Endometrial microvascular endothelial cells (primary cell): ENCODE results near the gene CRYBA4. TPM values are rescaled to one million over a fixed set of nuclear protein-coding genes. Genes with fewer than 3 reads are reported as not detected.

ENCODE experiments used
- in situ Hi-C: cut with HindIII; loops from 2 replicates; pipeline ENCODE4 v1.10.0; 2017; ENCODE audit warnings: low sequenced_read_pairs, low pct_unique_long_range_greater_than_20kb; ENCODE audit errors: inconsistent ontology term
- total RNA-seq: library from RNA; depleted of rRNA; stranded (reverse); fragments of >200 nt; gene quantifications from one replicate; pipeline ENCODE4 v1.2.3, GENCODE V29; 2015; ENCODE audit errors: inconsistent ontology term

CRYBA4 gene
- total RNA-seq, 1 donor from 2014 or later, result not detected

DNA sequence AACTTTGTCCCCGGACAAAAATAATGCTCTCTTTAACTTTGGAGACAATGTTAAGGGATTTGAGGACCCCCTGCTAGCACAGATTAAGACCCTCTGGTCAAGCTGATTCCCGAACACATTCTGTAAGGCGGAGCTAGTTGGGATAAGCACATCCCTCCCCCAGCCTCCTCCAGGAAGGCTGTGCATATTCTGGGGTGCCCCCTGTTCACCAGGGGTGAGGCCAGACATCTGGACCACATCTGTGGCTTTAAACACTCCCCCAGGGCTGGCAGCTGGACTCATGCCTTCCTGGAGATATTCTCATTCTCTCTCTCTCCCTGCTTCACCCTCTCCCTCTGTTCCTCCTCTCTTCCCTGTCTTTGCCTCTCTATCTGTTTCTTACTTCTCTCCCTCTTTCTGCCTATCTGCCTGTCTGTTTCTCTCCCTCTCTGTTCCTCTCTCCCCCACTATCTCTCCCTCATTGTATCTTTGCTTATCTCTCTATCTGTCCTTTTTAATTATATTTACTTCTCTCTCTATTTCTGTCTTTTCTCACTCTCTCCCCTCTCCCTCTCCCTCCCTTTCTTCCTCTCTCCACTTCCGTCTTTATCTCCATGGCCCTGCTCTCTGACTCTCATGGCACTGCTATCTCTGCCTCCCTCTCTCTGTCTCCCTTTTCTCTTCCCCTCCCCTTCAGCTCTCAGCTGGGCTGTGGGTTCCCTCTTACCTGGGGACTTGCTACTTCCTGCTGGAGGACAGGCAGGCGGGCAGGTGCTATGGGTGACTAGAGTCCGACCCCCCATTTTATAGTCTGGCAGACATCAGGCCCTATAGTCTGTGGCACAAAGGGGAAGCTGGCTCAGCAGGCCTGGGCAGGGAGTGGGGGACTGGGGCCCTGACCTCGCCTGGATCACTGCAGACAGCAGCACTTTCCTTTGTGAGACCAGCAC, 4.2 kb upstream of the CRYBA4 start, which contains the start of gene CRYBB1:
Gene CRYBB1, minus strand, starts transcription at position 757 of the 929 bp plus-strand sequence. CDS start 1,708 bp downstream, outside the sequence.
- in situ Hi-C loops, result no loop called here

DNA sequence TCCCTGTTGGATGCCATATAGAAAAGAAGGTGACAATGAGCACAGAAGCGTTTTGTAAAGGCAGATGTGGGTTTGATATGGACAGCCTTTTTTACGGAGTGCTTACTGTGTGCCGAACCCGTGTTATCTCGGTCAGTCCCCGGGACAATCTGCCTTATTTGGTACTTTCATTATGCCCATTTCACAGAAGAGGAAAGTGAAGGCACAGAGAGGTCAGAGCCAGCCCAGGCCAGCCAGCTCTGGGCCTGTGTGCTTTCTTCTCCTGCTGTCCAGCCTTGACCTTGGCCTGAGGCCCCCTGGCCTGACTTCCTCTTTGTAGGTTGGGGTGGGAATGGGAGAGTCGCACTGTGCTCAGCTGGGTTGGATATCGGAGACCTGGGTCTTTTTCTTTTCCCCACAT, 3.3 kb upstream of the CRYBA4 start:
- in situ Hi-C loops, result no loop called here

DNA sequence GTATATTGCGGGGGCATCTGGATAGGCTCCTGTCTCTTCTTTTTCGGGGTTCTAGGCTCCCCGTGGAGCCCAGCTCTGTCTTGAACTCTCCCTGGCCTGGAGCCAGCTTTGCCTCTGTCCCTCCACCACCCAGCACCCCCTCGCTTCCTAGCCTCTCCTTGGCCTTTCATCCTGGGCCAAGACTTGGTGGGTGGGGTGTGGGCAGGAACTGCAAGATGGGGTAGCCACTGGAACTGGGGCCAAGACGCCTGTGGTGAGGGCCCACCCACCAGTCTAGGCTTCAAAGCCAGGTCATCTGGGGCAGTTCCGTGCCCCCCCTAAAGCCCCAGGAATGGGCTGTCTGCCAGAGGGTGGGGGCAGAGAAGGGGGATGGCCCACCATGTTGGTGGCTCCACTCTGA, 2.3 kb upstream of the CRYBA4 start:
- in situ Hi-C loops, result no loop called here

DNA sequence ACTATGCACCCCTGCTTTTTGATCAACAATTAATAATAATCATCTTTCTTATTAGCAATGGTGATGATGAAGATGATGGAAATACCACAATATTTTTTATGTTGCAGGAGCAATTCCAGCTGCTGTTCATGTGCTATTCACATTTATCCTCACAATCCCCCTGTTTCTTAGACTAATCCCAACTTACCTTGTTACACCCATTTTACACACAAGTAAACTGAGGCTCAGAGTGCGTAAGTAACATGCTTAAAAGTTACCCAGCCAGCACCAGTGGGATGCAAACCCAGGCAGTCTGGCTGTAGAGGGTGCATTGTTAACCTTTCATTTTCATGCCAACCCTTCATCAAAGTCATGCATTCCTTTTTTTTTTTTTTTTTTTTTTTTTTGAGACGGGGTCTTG, 1.6 kb upstream of the CRYBA4 start:
- in situ Hi-C loops, result no loop called here

DNA sequence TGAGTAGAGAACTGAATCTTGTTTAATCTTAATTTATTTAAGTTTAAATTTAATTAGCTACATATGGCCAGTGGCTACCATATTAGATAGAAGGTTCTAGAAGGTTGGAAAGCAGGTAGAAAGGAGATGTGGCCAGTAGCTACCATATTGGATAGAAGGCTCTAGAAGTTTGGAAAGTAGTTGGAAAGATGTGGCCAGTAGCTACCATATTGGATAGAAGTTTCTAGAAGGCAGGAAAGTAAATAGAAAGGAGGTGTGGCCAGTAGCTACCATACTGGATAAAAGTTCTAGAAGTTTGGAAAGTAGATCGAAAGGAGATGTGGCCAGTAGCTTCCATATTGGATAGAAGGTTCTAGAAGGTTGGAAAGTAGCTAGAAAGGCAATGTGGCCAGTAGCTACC, 2.2 kb downstream of the CRYBA4 start:
- in situ Hi-C loops, result no loop called here

DNA sequence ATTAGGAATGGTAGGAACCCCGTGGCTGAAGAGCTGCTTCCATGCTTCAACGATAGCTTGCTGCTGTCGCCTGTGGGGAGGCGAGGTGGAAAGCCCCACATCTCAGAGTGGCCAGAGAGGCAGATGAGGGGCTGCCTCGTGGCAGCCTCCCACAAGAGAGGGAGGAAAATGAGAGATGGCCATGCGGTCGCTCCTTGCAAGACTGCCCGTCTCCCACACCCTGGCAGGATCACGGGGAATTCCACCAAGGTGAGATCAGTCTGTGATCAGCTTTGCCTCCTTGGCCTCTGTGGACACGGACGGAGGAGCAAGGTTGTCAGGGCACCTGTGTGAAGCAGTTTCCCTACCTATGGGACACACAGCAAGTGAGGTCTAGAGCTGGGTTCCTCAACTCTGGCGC, 3.0 kb downstream of the CRYBA4 start:
- in situ Hi-C loops, result no loop called here

DNA sequence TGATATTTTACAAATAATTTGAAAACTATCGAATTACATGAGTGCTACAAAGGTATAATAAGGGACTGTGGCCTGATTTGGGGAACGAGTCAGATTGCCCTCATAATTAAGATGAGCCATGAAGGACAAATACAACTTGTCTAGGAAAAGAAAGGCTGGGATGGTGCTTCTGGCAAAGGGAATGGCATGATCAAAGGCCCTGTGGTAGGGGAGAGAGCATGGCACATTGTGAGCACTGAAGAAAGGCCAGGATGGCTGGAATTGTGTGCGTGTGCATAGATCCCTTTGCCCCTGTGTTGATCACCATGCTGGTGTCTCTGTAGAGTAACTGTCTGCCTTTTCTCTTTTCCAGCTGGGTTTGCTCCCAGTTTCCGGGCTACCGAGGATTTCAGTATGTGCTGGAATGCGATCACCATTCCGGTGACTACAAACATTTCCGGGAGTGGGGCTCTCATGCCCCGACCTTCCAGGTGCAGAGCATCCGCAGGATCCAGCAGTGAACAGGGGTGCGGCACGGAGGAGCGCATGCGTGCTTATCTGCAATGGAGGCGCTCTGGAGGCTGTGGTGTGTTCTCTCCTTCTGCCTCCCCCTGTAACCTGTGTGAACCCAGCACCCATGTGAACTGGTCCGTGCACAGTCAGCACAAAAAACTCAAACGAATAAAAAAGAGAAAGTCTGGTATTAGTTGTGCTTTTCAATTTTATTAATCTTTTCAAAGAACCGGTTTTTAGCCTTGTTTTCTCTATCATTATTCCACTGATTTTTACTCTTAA, 8.4 kb downstream of the CRYBA4 start:
- in situ Hi-C loops, result no loop called here

DNA sequence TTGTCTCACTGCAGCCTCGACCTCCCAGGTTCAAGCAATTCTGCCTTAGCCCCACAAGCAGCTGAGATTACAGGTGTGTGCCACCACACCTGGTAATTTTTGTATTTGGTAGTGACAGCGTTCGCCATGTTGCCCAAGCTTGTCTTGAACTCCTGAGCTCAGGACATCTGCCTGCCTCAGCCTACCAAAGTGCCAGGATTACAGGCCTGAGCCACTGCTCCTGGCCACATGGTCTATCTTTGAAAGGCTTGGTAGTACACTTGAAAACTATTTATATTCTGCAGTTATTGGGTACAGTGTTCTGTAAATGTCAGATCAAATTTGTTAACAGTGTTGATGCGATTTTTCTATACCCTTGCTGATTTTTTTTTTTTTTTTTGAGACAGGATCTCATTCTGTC, 9.5 kb downstream of the CRYBA4 start:
- in situ Hi-C loops, result no loop called here

DNA sequence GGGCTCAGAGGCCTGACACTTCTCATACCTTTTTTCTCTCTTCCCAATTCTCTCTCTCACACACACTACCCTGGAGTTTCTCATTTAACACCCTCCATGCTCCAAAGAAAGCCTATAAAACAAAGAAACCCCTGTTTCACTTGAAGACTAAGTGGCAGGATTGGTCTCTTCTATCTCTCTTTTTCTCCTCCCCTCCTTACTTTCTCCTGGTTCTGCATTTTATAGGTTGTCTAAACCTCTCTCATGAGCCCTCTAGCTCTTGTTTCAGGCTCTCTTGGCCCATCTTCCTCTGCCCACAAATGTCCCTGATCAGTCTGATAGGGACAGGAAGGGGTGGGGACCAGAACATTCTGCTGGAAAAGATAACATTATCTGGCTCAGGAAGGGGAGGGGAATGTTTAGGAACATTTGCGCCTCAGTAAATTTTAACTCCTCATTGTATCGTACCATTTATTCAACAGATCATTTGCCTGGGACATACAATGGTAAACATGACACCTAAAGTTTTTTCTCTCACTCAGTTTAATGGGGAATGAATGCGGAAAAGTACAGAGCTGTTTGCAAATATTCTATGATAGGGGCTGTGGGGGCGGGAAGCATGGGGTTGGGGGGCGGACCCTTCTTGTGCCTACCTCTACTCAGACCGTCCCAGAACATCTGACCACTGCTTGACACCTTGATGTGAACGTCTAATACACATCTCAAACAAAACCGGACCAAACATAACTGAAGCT, 10.8 kb downstream of the CRYBA4 start:
- in situ Hi-C loops, result no loop called here

DNA sequence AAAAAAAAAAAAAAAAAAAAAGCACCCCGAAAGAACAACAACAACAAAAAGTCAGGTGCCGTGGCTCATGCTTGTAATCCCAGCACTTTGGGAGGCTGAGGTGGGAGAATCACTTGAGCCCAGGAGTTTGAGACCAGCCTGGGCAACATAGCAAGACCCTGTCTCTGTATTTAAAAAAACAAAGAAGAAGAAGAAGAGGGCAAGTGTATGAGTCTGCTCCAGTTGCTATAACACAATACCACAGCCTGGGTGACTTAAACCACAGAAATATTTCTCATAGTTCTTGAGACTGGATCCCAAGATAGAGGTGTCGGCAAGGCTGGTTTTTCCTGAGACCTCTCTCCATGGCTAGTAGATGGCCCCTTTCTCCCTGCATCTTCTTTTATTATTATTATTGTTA, 12.4 kb downstream of the CRYBA4 start:
- in situ Hi-C loops, result no loop called here

DNA sequence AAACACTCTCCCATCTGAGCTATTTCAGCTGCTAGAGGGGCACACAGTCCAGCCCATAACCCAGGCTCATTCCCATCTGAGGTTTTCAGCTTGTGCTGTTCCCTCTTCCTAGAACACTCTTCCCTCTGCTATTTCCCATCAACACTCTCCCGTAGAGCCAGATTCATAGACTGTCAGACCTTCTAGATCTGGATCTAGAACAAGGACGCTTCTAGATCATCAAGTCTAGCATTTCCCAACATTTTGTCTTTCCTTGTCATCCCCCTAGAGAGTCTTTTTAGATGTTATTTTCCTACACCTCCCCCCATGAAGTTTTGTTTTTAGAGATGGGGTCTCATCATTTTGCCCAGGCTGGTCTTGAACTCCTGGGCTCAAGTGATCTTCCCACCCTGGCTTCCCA, 13.4 kb downstream of the CRYBA4 start:
- in situ Hi-C loops, result no loop called here

DNA sequence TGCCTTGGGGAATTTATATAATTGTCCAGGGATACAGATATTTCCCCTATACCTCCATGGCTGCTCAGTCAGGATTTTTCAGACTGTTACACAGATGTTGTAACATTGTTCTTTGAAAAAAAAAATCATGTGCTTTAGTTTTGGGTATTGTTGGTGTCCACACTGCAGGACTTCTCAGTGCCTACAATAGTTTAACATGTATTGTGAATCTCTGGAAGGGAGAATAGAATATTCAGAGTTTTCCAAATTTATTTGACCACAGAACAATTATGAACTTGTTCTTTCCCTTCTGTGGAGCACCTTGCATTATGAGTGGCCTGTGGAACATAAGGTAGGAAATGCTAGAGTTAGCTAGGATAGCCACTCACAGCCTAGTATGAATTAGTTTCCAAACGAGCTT, 14.5 kb downstream of the CRYBA4 start:
- in situ Hi-C loops, result no loop called here

DNA sequence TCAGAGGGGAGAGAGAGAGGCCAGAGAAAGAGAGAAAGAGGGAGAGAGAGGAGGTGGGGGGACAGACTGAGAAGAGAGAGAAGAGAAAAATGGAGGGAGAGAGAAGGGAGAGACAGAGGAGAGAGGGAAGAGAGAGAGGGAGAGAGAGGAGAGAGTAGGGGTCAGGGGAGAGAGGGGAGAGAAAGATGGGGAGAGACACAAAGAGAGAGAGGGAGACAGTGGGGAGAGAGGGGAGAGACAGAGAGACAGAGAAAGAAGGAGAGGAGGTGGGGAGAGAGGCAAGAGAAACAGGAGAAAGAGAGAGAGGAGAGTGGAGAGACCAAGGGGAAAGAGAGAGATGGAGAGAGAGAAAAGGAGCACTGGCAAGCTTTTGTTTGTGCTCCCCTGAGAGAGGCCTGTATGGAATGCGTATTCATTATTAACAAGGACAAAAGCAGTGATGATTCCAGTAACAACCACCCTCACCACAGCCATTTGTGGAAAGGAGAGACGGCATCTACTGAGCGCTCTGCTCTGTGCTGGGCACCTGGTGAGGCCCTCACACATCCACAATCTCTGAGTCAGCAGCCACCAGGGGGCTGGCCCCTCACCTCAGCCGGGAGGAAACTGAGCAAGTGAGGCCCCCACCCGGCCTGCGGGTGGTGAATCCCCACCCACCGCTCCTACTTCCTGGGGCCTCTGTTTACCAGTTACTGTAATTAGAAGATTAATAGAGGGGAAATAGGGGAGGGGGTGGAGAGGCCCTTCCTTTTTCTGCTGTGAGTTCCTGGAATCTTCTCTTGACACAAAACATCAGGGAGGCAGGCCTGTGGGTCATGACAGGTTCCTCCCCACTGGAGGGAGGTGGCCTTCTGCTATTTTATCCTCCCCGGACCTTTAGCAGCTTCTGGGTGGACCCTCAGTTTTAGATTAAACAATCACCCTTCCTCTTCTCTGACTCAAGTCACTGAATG, 21.0 kb downstream of the CRYBA4 start:
- in situ Hi-C loops, result no loop called here

DNA sequence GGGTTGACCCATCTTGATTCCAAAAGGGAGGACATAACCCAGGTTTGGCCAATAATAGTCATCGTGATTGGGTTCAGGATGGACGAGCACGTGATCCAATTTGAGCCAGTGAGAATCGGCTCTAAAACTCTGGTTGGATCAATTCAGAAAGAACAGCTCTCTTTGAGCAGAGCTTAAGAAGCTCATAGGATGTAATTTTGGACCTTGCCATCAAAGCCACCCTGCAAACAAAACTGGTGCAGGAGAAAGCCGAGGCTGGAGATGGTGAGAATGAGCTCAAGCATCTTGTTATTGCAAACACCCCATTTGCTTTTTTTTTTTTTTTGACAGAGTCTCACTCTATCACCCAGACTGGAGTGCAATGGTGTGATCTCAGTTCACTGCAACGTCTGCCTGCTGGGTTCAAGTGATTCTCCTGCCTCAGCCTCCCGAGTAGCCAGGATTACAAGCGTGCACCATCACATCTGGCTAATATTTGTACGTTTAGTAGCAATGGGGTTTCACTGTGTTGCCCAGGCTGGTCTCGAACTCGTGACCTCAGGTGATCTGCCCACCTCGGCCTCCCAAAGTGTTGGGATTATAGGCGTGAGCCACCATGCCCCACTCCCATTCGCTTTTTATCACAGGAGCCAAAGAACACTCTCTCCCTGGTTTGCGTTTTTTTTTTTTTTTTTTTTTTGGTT, 21.8 kb downstream of the CRYBA4 start:
- in situ Hi-C loops, result no loop called here

DNA sequence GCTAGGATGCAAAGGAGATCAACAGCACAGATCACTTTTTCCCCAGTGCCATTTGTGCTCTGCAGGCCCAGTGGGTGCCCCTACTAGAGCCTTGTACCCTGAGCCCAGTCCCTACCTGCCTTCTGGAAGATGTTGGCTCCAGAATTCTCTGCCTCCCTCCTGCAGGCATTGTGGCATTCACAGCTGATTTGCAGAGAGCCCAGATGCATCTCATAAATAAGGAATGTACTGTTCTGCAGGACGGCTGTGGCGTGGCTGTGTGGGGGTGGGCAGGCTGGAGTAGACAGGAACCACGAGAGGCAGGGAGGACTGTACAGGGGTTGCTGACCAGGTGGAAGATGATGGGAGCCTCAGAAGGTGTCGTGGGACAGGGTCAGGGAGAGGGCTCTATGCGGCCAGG, 24.4 kb downstream of the CRYBA4 start:
- in situ Hi-C loops, result no loop called here

DNA sequence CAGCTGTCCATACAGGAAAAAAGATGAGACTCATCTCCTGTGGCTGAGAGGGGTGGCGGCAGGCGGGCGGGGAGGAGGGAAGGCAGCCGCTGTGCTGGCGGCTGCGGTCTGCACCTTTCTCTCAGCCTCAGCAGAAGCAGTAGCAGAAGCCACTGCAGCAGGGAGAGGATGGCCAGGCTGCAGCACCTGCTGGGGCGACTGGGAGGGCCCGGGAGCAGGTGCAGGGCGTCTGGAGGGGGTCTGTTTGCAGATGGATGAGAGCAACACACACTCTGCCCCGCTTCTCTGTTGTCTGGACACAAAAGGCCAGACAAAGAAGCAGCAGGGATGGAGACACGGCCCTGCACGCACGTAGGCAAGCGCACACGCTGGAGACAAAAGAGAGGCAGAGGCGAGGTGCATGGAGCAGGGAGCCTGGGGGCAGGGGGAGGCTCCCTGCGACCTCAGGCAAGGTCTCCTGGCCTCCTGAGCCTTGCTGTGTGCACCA, 26.3 kb downstream of the CRYBA4 start:
- in situ Hi-C loops, result no loop called here

DNA sequence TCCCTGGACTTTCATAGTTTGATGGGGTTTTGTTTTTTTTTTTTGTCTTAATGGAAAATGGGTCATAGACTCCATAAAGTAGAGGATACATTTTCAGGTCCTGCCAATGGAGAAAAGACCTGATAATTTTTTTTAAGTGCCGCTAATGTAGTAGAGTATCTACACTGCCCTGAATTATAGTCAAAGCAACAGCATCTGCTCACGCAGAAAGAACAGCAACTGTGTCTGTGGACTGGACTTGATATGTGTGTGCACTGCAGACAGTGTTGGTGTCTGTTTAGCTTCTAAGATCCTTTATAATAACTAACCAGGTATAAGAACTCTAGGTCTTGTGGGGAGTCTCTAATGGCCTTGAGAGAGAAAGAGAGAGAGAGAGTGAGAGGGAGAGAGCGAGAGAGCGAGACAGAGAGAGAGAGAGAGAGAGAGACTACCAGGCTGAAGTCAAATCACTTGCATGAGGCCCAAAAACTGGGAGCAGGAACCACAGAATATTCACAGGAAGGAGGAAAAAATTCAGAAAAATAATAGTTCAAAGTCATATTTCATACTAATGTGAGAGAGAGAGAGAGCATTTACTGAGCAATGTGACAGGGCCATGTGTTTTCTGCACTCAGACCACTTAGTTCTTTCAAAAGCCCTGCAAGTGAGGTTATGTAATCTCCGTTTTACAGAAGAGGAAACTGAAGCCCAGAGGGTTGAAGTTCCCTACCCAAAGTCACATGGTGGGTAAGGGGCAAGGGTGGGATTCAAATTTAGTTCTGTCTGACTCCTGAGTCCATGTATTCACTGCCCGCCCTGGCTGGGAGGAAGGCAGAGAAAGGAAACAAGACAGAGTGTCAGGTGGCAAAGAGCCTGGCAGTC, 27.0 kb downstream of the CRYBA4 start:
- in situ Hi-C loops, result no loop called here
